ENCODE measurements around the gene NLRC5.
A peak's percentile ranks its signal among the peaks of the same experiment; 100 is the strongest.

Gene NLRC5

DNA sequence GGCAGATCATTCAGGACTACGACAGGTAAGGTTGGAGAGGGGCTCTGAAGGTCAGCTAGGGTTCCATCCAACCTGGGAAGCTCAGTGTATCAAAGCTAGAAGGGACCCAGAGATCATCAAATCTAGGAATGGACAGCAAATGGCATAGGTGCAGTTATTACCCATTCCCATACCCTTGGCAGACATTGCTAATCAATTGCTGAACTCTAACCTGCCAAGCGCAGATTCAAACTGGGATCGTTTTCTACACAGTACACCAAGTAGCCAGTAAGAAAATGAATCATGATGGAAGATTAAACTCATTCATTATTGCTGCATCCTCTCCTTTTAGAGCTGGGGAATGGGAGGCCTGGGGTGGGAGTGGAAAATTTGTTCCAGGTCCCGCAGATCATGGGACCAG lies 136.6 kb downstream of the NLRC5 start:
- DNase-seq (ENCODE audit: low read depth): no peak

DNA sequence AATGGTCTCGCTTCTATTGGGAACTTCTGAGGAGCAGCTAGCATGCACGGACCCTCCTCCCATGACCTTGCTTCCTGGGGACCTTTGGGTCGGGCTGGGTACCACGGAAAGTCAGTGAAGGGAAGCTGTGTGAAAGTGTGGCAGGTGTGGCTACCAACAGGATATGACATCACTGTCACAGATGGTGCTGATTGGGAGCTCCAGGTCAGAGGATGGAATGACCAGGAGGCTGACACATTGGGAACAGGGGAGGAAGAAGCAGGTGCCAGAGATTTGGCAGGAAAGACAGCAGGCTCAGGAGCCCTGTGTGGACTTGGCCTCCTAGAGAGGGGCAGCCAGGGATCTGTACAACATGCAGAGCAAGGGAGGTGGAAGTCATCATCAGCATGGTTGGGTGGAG lies 137.1 kb downstream of the NLRC5 start:
- DNase-seq (ENCODE audit: low read depth): no peak

DNA sequence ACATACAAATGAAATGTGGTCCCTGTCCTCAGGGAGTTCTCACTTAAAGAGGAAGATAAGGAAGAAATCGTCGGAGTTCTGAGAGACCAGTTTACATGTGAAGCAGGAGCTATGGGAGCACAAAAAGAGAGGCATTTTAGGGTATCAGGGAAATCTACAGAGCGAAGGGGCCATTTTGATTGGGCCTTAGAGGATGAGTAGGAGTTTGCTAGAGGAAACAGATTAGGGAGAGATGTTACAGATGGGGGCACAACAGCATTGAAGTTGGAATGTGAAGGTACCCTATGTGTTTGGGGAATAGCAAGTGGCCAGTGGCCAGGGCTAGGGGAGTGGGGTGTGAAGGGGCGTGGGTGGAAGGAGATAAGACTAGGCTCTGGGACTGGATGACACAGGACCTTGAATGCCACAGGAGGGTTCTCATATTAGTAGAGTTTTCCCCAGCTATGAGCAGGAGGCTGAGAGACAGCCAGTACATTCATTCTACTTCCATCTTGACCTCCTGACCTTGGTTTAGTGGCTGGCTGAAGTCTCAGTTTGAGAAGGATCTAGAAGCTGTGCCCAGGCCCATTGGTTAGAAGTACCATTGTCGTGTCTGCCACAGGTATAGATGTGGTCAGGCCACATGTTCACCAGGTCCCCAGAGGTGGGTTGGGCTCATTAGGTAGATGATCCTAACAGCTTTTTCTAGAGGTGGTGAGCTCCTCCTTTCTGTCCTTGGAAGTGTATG lies 137.8 kb downstream of the NLRC5 start:
- no peak for DNase-seq (ENCODE audit: low read depth)

DNA sequence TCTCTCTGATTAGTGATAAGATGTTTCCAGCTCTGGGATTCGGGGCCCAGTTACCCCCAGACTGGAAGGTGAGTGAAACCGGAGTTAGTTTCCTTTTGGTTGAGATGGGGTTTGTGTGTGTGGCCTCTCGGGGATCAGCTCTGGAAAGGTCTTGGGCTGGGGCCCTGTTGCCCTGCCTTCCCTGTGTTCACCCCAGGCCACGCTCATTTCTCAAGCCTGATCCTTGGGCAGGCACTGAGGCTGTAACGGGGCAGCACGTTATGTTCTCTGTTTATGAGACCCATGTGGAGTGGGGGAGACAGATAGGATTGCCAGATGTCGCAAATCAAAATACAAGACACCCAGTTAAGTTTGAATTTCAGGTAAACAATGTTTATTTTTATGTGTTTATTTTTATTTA lies 138.5 kb downstream of the NLRC5 start:
- no peak for DNase-seq (ENCODE audit: low read depth)

DNA sequence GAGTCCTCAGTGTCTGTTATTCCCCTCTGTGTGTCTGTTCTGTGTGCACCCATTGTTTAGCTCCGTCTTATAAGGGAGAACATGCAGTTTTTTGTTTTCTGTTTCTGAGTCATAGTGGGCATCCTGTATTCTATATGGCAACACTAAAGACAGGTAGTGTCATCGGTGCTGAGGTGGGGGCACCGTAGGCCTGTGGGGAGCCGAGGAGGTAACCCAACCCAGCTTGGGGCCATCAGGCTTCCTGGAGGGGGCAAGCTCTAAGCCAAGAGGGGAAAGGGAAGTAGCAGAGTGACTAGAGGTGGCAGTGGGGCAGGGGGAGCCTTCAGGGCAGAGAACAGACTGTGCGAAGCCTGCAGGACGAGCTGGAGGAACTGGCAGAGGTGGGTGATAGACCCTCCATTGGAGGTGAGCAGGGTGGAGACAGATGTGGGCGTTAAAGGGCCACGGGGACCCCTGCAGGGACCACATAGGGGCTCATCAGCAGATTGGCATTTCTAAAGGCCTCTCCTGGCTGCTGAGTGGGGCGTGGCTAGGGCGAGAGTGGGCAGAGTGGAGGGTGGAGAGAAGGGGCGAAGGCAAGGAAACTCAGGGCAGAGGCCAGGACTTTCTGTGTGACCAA lies 139.5 kb downstream of the NLRC5 start:
- DNase-seq (ENCODE audit: low read depth): peak; percentile 53

DNA sequence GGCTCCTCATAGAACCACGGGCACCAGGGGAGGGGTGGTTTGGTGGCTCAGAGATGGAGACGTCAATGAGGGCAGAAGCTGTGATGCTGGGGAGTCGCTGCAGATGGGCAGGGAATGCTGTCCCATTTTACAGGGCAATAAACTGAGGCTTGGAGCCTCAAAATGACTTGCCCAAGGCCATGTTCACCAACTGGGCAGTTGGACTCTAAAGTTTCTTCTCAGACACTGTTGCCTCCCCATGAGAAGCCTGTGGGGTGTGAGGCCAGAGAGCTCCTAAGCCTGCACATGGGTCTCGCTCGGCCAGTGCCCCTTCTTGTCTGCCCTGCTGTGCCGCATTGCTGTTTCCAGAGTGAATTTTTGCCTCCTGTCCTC lies 141.6 kb downstream of the NLRC5 start:
- no peak for DNase-seq (ENCODE audit: low read depth)

DNA sequence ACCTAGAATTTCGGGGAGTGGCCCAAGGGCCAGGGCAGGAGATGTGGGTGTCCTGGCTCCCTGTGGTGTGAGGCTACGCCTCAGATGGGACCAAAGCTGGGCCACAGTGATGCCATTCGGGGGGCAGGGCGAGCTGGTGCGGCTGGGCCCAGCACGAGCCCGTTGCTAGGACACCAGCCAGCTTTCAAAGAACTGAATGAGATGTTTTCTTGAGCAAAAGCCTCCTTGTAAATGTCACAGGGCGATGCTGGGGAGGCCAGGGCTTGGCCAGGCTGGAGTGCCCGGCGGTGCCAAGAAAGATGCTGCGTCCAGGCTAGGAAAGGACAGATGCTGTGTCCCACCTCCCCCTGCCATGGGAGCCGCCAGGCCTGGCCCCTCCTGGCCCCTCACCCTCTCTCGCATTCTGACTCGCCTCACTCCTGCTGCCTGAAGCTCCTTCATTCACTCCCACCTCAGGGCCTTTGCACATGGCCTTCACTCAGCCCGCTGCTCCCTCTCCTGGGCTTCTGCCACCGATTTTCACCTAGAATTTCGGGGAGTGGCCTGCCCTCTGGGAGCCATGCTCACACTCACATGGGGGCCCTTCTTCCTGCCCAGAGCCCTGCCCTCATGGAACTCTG lies 142.1 kb downstream of the NLRC5 start:
- DNase-seq (ENCODE audit: low read depth): no peak

DNA sequence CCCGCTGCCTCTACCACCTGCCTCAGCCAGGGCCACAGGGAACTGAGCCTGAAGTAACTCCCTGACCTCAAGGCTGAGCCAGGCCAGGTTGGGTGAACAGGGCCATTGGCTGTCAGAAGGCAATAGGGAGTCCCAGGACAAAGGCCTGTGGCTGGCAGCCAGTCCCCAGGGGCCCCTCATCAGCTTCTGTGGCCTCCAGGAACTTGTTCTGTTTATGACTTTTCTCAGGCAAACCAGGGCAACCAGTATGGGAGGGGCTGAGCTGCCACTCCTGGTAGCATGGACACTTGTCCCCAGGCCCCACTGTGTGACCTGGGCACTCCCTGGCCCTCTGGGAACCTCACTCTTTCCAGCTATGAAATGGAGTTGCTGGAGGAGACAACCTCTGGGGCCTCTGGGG lies 143.1 kb downstream of the NLRC5 start:
- DNase-seq (ENCODE audit: low read depth): no peak

DNA sequence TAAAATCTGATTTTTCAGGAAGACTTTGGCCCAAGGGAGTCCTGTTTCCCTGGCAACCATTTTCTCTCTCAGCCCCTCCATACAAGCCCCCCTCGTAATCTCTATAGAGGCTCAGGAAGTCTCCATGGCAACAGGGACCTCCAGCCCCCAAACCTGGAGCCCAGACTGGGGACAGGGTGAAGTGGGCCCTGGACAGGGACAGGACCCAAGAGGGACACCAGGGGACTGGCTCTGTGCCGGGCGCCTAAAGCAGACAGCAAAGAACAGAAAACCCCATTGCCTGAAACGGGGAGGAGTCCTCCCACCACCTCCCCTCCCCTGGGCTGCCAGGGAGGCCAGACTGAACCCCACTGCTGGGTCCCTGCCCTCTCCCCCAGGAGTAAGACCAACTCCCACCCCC lies 143.7 kb downstream of the NLRC5 start:
- DNase-seq (ENCODE audit: low read depth): no peak

All from T-helper 22 cell (primary cell).